Thymus (tissue), 11 donors: ENCODE measurements around the gene SLC41A1. TPM values are rescaled to one million over a fixed set of nuclear protein-coding genes. Genes with fewer than 3 reads are reported as not detected.
A peak's percentile ranks its signal among the peaks of the same experiment; 100 is the strongest.

Experiments used
- DNase-seq, 9 donors: peaks; one replicate each; pipeline ENCODE4 v3.0.0-alpha.2; 2013; ENCODE audit warnings: low spot score in 9 of 9, low read depth in 6 of 9, missing footprints in 1 of 9
- H3K27ac ChIP-seq, 2 donors: one replicate each; pipeline ENCODE4 v1.5.1; 2013; ENCODE audit warnings: control low read depth in 1 of 2, low read depth in 1 of 2, low read length in 1 of 2, mild to moderate bottlenecking in 1 of 2, moderate library complexity in 1 of 2
- H3K27me3 ChIP-seq, 2 donors: one replicate each; pipeline ENCODE4 v1.5.1; 2013; ENCODE audit warnings: low read length in 1 of 2; ENCODE audit not compliant: control insufficient read depth in 2 of 2, insufficient read depth in 1 of 2
- H3K36me3 ChIP-seq, 2 donors: one replicate each; pipeline ENCODE4 v1.5.1; 2013; ENCODE audit warnings: low read length in 1 of 2, mild to moderate bottlenecking in 1 of 2, moderate library complexity in 1 of 2; ENCODE audit not compliant: control insufficient read depth in 2 of 2, insufficient read depth in 2 of 2
- H3K4me1 ChIP-seq, 2 donors: one replicate each; pipeline ENCODE4 v1.5.1; 2013; ENCODE audit warnings: low read length in 2 of 2; ENCODE audit not compliant: control insufficient read depth in 2 of 2, insufficient read depth in 2 of 2
- H3K4me3 ChIP-seq, 2 donors: one replicate each; pipeline ENCODE4 v1.5.1; 2013; ENCODE audit warnings: low read length in 2 of 2, control low read depth in 1 of 2, mild to moderate bottlenecking in 1 of 2
- H3K9me3 ChIP-seq, 2 donors: one replicate each; pipeline ENCODE4 v1.5.1; 2013; ENCODE audit warnings: low read length in 1 of 2, mild to moderate bottlenecking in 1 of 2; ENCODE audit not compliant: control insufficient read depth in 2 of 2, insufficient read depth in 1 of 2
- WGBS: extraction: QIAGEN DNeasy Blood & Tissue Kit; methylation state at CpG from one replicate; pipeline ENCODE4 v1.1.7; 2013; 5-methylcytosine and 5-hydroxymethylcytosine counted together
- polyA plus RNA-seq: library from polyadenylated mRNA; stranded (reverse); fragments of 200-250 nt; gene quantifications from one replicate; pipeline ENCODE4 v1.2.3, GENCODE V29; 2013
- total RNA-seq: library from RNA; stranded (reverse); fragments of 120-200 nt; gene quantifications from one replicate; pipeline ENCODE4 v1.2.4, GENCODE V29; 2013
- donor health status: healthy.

Gene SLC41A1
- total and polyA plus RNA-seq, 2 donors: 3.7 to 7.8 TPM

- no peak overlapping the region for H3K4me3 ChIP-seq
- H3K4me1 ChIP-seq: no peaks in the 10 kb centered on the region
- H3K27ac ChIP-seq: no peak overlapping the region
- H3K36me3 ChIP-seq: peaks cover 20 to 25% of the 10 kb centered on the region in 2 donors
- WGBS: 97% methylated on average over 5 of the region's 5 CpGs
- no peaks in the 10 kb centered on the region for H3K9me3 ChIP-seq
- no peak for DNase-seq
- H3K27me3 ChIP-seq: no peaks in the 10 kb centered on the region
These were observed 14.4 kb downstream of the SLC41A1 start for GRCh38 chr1:205798577-205798976.

GRCh38 chr1:205797168-205797567 is 15.8 kb downstream of the SLC41A1 start:
- 97% methylated on average over 2 of the region's 2 CpGs for WGBS
- Histone ChIP-seq H3K9me3 (no peaks in the 10 kb centered on the region), H3K4me3 (no peak overlapping the region), H3K27ac (no peak overlapping the region), H3K27me3 (no peaks in the 10 kb centered on the region), H3K4me1 (no peaks in the 10 kb centered on the region), H3K36me3 (peaks cover 22 to 28% of the 10 kb centered on the region in 2 donors)
- DNase-seq: no peak

- H3K4me3 ChIP-seq: no peak overlapping the region
- peaks cover 14 to 26% of the 10 kb centered on the region in 2 donors for H3K36me3 ChIP-seq
- no peaks in the 10 kb centered on the region for H3K4me1 ChIP-seq
- 66% methylated on average over 5 of the region's 5 CpGs for WGBS
- no peaks in the 10 kb centered on the region for H3K9me3 ChIP-seq
- H3K27ac ChIP-seq: no peak overlapping the region
- no peak for DNase-seq
- H3K27me3 ChIP-seq: no peaks in the 10 kb centered on the region
These were observed 18.8 kb downstream of the SLC41A1 start for GRCh38 chr1:205794011-205794730.

DNA sequence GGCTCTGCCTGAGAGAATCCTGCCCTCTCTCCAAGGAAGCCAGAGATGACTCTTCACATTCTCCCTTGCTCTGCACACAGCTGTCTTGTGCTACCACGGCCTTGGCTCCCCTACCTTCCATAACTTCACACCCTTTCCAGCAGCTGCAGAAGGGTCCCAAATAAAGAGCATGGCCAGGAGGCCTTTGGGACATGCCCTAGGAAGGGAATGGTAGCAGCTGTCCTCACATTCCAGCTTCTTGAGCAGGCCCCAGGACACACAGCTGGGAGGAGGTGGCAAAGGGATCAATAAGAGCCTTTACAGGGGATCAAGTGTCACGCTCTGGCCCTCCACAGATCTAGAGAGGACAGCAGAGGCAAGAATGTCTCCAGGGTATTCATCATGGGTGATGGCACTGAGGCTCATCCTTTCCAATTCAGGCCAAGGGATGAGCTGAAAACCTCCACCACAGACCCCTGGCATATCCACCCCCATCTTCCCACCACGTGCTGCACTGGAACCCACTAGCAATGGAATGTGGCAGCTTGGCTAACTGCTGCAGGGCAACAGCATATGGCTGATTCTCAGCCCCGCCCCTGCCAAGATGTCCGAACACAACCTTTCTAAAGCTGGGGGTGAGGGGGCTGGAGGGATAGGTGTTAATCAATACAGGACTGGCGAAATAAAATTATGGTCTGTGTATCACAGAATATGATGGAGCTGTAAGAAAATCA is 19.9 kb downstream of the SLC41A1 start:
- WGBS: 97% methylated on average over 6 of the region's 6 CpGs
- H3K4me1 ChIP-seq: no peaks in the 10 kb centered on the region
- H3K4me3 ChIP-seq: no peak overlapping the region
- no peaks in the 10 kb centered on the region for H3K9me3 ChIP-seq
- DNase-seq: no peak
- peaks cover 9 to 20% of the 10 kb centered on the region in 2 donors for H3K36me3 ChIP-seq
- H3K27me3 ChIP-seq: no peaks in the 10 kb centered on the region
- no peak overlapping the region for H3K27ac ChIP-seq

DNA sequence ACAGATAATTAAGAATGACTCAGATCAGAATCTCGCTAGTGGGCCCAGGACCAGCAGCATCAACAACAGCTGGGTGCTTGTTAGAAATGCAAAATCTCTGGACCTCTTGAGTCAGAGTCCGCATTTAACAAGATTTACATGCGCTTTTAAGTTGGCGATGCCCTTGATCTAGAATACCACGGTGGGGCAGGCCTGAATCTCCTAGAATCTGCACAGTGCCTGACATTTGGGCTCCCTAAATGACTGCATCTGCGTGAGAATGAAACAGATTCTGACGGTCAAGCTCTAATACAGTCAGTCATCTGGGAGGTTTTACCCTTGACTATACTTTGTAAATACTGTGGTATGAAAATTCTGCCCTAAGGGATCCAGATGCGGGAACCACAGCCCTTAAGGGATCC is 20.5 kb downstream of the SLC41A1 start:
- Histone ChIP-seq H3K4me3 (no peak overlapping the region), H3K4me1 (no peaks in the 10 kb centered on the region), H3K36me3 (peaks cover 6 to 15% of the 10 kb centered on the region in 2 donors), H3K27ac (no peak overlapping the region), H3K9me3 (no peaks in the 10 kb centered on the region), H3K27me3 (no peaks in the 10 kb centered on the region)
- no peak for DNase-seq
- 90% methylated on average over 8 of the region's 8 CpGs for WGBS

GRCh38 chr1:205791568-205792180 is 21.3 kb downstream of the SLC41A1 start:
- Histone ChIP-seq H3K4me1 (no peaks in the 10 kb centered on the region), H3K36me3 (peaks cover 2 to 11% of the 10 kb centered on the region in 2 donors), H3K9me3 (no peaks in the 10 kb centered on the region), H3K4me3 (no peak overlapping the region), H3K27me3 (no peaks in the 10 kb centered on the region), H3K27ac (no peak overlapping the region)
- WGBS: 89% methylated on average over 5 of the region's 5 CpGs
- peak in 5 of 9 donors; percentile 36 to 70 (median 52) for DNase-seq

DNA sequence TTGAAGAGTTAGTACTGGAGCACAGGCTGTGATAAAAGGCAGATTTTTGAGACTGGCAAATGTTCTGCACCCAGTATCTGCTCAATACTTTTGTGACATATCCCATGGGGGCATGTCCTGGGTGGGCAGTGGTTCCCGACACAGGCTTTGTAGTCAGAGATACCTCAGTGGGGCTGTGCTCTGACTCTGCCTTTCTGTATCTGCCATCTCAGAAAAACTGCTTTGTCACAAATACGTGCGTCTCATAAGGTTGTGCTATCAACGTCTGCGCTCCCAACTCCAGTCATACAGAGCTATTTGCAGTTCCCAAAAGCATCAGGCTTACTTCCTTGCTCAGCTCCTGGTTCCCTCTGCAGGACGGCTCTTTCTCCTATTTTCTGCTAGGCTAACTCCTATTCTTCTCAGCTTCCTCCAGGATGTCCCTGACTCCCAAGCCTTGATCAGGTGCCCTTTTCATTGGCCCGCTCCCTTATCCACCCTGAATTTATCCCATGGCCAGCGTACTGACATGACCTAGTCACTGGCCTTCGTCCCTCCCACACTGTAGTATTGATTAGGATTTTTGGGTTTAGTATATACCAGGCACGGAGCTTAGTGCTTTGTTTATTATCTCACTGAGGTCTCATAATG is 25.6 kb downstream of the SLC41A1 start:
- H3K4me3 ChIP-seq: no peak overlapping the region
- WGBS: 97% methylated on average over 10 of the region's 10 CpGs
- DNase-seq: no peak
- H3K27ac ChIP-seq: no peak overlapping the region
- no peaks in the 10 kb centered on the region for H3K9me3 ChIP-seq
- peaks cover 0 to 3% of the 10 kb centered on the region in 2 donors for H3K36me3 ChIP-seq
- no peaks in the 10 kb centered on the region for H3K27me3 ChIP-seq
- no peaks in the 10 kb centered on the region for H3K4me1 ChIP-seq

DNA sequence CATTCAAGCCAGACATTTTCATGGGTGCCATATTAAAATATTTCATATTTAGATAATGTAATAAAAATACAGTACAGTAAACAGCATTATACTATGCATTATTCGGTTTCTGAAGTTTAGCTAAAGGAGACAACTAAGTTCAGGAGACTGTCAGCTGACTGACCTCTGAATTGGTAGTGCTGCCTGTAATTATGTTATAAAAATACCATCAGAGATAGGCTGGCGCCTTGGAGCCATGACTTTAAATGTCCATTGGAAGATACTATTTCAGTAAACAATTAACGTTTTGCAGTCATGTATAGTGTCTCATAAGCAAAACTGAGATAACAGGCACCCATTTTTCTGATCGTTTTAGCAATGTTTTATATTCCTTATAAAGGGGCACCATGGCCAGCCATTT is 26.4 kb downstream of the SLC41A1 start:
- Histone ChIP-seq H3K27me3 (no peaks in the 10 kb centered on the region), H3K9me3 (no peaks in the 10 kb centered on the region), H3K36me3 (peaks cover 0 to 3% of the 10 kb centered on the region in 2 donors), H3K27ac (no peak overlapping the region), H3K4me3 (no peak overlapping the region), H3K4me1 (no peaks in the 10 kb centered on the region)
- WGBS: 73% methylated on average over 4 of the region's 4 CpGs
- no peak for DNase-seq

DNA sequence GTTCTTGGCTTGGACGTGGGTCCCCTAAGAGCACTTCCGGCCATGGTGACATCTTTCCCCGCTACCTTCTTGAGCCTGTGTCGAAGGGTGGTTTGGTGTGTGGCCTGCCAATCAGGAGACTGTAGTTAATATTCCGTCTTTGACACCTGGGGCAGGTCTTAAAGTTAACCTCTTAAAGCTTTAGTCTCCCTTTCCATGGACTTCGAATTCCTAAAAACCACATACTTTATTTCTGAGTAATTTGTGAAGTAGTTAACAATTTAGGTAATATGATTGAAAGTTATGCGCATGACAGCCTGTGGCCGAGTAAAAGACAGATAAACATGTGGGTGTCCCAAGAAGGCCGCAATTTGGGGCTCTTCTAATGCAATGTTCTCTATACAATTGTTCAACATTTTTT is 27.6 kb downstream of the SLC41A1 start:
- Histone ChIP-seq H3K27ac (no peak overlapping the region), H3K4me1 (no peaks in the 10 kb centered on the region), H3K36me3 (peaks cover 0 to 3% of the 10 kb centered on the region in 2 donors), H3K27me3 (no peaks in the 10 kb centered on the region), H3K4me3 (no peak overlapping the region), H3K9me3 (no peaks in the 10 kb centered on the region)
- WGBS: 97% methylated on average over 9 of the region's 9 CpGs
- no peak for DNase-seq
